Endothelial cell of umbilical vein (primary cell): ENCODE measurements around the gene MPC2. TPM values are rescaled to one million over a fixed set of nuclear protein-coding genes. Genes with fewer than 3 reads are reported as not detected.

Experiments
- BruUV-seq: library from RNA; stranded (reverse); fragments of 400-500 nt; replicated peaks from 2 replicates; lab custom pipeline; 2021; lab: Mats Ljungman, UMichigan
- CTCF ChIA-PET: fragments of 300-600, 350-600 bp; sonication (Branson Sonifier 250); formaldehyde crosslinking; loops from one replicate; lab custom pipeline; 2021; ENCODE audit warnings: antibody characterized with exemption, inconsistent platforms; lab: Charles Lee
- POLR2A ChIA-PET: fragments of 300-600, 350-600 bp; sonication (Branson Sonifier 250); formaldehyde crosslinking; loops from one replicate; lab custom pipeline; 2021; ENCODE audit warnings: antibody characterized with exemption, inconsistent platforms; lab: Charles Lee
- DNase-seq: peaks from one replicate; pipeline ENCODE4 v3.0.0-alpha.2; 2011; ENCODE audit warnings: low read depth, low spot score
- FAIRE-seq: peaks from 2 replicates; lab custom pipeline; 2011; peaks lifted over from hg19 to GRCh38; lab: Jason Lieb, UNC
- H2AFZ ChIP-seq: 2 replicates; pipeline ENCODE4 v1.6.0; 2012; ENCODE audit warnings: low read depth, low read length, control low read depth, inconsistent platforms
- H3K27ac ChIP-seq: 2 replicates; pipeline ENCODE4 v1.5.1; 2011; ENCODE audit warnings: low read depth, mild to moderate bottlenecking, control low read depth, low read length, moderate library complexity; ENCODE audit not compliant: insufficient read depth
- H3K27me3 ChIP-seq, 2 experiments: 2 replicates each; pipeline versions ENCODE4 v1.6.0 to v1.6.1; 2011; ENCODE audit warnings: low read length in 2 of 2, mixed read lengths in 1 of 2; ENCODE audit not compliant: control insufficient read depth in 2 of 2, insufficient read depth in 2 of 2
- H3K36me3 ChIP-seq, 2 experiments: 2 replicates in 1 of 2; 3 replicates in 1 of 2; pipeline ENCODE4 v1.5.1; 2011; ENCODE audit warnings: low read length in 2 of 2, mild to moderate bottlenecking in 1 of 2, moderate library complexity in 1 of 2; ENCODE audit not compliant: control insufficient read depth in 2 of 2, insufficient read depth in 2 of 2; ENCODE audit errors: extremely low read depth in 1 of 2
- H3K4me1 ChIP-seq: 3 replicates; pipeline ENCODE4 v1.5.1; 2011; ENCODE audit warnings: mild to moderate bottlenecking, low read length; ENCODE audit not compliant: control insufficient read depth, insufficient read depth; ENCODE audit errors: extremely low read depth
- H3K4me2 ChIP-seq: 2 replicates; pipeline ENCODE4 v1.6.1; 2011; ENCODE audit warnings: low read length, control low read depth, mixed read lengths; ENCODE audit not compliant: insufficient read depth
- H3K4me3 ChIP-seq, 3 experiments: fragments of 200-600 bp in 1 of 3; sonication (generic), shearing (Covaris generic) in 1 of 3; replicated peaks in 1 of 3; 2 replicates each; pipeline ENCODE4 v1.5.1; 2011 to 2016; ENCODE audit warnings: control low read depth in 3 of 3, low read length in 3 of 3, mild to moderate bottlenecking in 2 of 3, inconsistent platforms in 1 of 3, low read depth in 1 of 3, moderate library complexity in 1 of 3; ENCODE audit not compliant: insufficient read depth in 1 of 3
- H3K79me2 ChIP-seq: 2 replicates; pipeline ENCODE4 v1.6.0; 2012; ENCODE audit warnings: low read length, inconsistent platforms; ENCODE audit not compliant: control insufficient read depth, insufficient read depth
- H3K9ac ChIP-seq: replicated peaks from 2 replicates; pipeline ENCODE3; 2011; ENCODE audit warnings: low read length, control low read depth; ENCODE audit not compliant: insufficient read depth; ENCODE audit errors: extremely low read depth
- H3K9me1 ChIP-seq: replicated peaks from 3 replicates; pipeline ENCODE4 v1.6.0; 2011; ENCODE audit warnings: mild to moderate bottlenecking, low read length; ENCODE audit not compliant: control insufficient read depth, insufficient read depth; ENCODE audit errors: extremely low read depth
- H3K9me3 ChIP-seq: replicated peaks from 2 replicates; pipeline ENCODE4 v1.5.1; 2012; ENCODE audit warnings: low read length, inconsistent platforms; ENCODE audit not compliant: control insufficient read depth, insufficient read depth
- H4K20me1 ChIP-seq: replicated peaks from 2 replicates; pipeline ENCODE3; 2011; ENCODE audit warnings: mild to moderate bottlenecking, low read length; ENCODE audit not compliant: control insufficient read depth, insufficient read depth; ENCODE audit errors: extremely low read depth
- EZH2 ChIP-seq: IDR thresholded peaks from 2 replicates; pipeline ENCODE4 v1.6.1; 2012; ENCODE audit warnings: borderline replicate concordance, low read depth, mild to moderate bottlenecking, moderate library complexity, low read length, inconsistent platforms; ENCODE audit not compliant: severe bottlenecking
- FOS ChIP-seq: IDR thresholded peaks from 2 replicates; pipeline ENCODE4 v1.6.1; 2011; ENCODE audit warnings: mild to moderate bottlenecking, low read length, moderate library complexity, borderline replicate concordance; ENCODE audit not compliant: insufficient read depth
- GATA2 ChIP-seq: IDR thresholded peaks from 2 replicates; pipeline ENCODE4 v1.7.0; 2011; ENCODE audit warnings: low read depth, mild to moderate bottlenecking, moderate library complexity, mixed read lengths, low read length; ENCODE audit not compliant: insufficient read length, insufficient read depth
- JUN ChIP-seq: IDR thresholded peaks from 2 replicates; pipeline ENCODE4 v1.6.1; 2011; ENCODE audit warnings: borderline replicate concordance, low read depth; ENCODE audit not compliant: insufficient read length, insufficient read depth
- MYC ChIP-seq: IDR thresholded peaks from one replicate; pipeline ENCODE4 v1.6.1; 2011; ENCODE audit warnings: mild to moderate bottlenecking, low read depth, low read length
- POLR2A ChIP-seq: IDR thresholded peaks from 2 replicates; pipeline ENCODE4 v1.6.1; 2012; ENCODE audit warnings: low read depth, mild to moderate bottlenecking, control low read depth, low read length
- POLR2AphosphoS5 ChIP-seq: IDR thresholded peaks from 2 replicates; pipeline ENCODE4 v1.6.1; 2012; ENCODE audit warnings: low read depth, mild to moderate bottlenecking, control low read depth, low read length, moderate library complexity; ENCODE audit not compliant: insufficient read depth
- dilution Hi-C: fragments of 300-500 bp; cut with MboI; formaldehyde crosslinking; loops from one replicate; pipeline ENCODE4 v1.15.0; 2019; ENCODE audit warnings: low sequenced_read_pairs; ENCODE audit not compliant: extremely low pct_ligation_motif_present
- intact Hi-C: fragments of 100-400 bp; cut with micrococcal nuclease; formaldehyde crosslinking; loops from one replicate; pipeline ENCODE4 v1.10.0; 2022
- polyA plus RNA-seq, 4 experiments: library from polyadenylated mRNA; depleted of rRNA in 3 of 4; stranded (reverse) in 3 of 4; unstranded in 1 of 4; fragments of >200 nt; gene quantifications; 2 replicates each; pipeline versions ENCODE4 v1.2.1 to v1.2.3, GENCODE V29; 2011 to 2012; ENCODE audit warnings: missing spikeins in 1 of 4
- total RNA-seq: library from RNA; stranded (reverse); gene quantifications from 2 replicates; pipeline ENCODE4 v1.2.3, GENCODE V29; 2021
- TF ChIP-seq, protein P1 (sequence below), 2 donors: IDR thresholded peaks; 1 replicate in 1 of 2; 2 replicates in 1 of 2; pipeline ENCODE4 v1.5.1; 2011; ENCODE audit warnings: low read length in 2 of 2, mild to moderate bottlenecking in 2 of 2, moderate library complexity in 2 of 2, control low read depth in 1 of 2, inconsistent platforms in 1 of 2, low read depth in 1 of 2; ENCODE audit not compliant: insufficient read depth in 1 of 2; ENCODE audit errors: extremely low read depth in 1 of 2
- TF ChIP-seq, protein P2 (sequence below): IDR thresholded peaks from 2 replicates; pipeline ENCODE4 v1.6.1; 2011; ENCODE audit not compliant: insufficient read depth, insufficient read length

MPC2 gene
- total and polyA plus RNA-seq, 2 donors (not counting 3 experiments of a cell fraction or from before 2014, with no cell fraction given): 14.9 to 35.8 TPM

DNA sequence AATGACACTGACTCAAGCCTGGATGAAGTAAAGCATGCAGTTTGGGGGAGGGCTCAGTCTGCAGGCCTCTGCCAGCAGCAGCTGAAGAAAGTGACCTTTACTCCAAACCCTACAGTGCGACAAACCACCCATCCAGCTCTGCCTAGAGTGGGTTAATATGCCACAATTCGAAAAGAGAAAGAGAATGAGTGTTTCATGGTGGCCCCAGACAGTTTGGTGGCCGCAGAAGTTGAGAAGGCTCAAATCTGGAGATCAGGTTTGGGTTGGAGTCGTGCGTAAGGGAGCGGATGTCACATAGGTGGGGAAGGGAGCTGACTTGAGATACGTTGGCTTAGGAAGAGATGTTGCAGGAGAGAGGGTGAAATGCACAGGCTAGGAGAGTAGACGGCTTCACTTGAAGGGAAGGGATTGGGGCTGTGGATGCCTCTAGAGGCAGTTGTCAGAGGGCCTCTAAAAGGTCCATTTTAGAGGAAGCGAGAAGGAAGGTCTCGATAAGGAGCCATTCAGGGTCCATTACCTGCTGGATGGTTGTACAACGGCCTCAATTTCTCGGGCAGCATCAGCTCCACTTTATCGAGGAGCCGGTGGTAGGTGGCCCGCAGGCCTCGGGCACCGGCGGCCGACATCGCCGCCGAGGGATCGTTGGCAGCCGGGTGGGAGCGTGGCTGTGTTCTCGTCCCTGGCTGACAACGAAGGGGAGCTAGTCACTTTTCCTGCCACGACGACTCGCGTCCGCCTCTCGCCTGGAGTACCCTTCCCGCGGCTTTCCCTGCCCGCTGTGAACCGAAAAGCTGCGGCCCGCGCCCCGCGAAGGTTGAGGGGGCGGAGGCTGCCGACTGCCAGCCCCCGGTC lies 1.4 kb downstream of the MPC2 start:
- TF ChIP-seq, protein P1, sequence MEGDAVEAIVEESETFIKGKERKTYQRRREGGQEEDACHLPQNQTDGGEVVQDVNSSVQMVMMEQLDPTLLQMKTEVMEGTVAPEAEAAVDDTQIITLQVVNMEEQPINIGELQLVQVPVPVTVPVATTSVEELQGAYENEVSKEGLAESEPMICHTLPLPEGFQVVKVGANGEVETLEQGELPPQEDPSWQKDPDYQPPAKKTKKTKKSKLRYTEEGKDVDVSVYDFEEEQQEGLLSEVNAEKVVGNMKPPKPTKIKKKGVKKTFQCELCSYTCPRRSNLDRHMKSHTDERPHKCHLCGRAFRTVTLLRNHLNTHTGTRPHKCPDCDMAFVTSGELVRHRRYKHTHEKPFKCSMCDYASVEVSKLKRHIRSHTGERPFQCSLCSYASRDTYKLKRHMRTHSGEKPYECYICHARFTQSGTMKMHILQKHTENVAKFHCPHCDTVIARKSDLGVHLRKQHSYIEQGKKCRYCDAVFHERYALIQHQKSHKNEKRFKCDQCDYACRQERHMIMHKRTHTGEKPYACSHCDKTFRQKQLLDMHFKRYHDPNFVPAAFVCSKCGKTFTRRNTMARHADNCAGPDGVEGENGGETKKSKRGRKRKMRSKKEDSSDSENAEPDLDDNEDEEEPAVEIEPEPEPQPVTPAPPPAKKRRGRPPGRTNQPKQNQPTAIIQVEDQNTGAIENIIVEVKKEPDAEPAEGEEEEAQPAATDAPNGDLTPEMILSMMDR (IDR thresholded peaks at IDR 0.05; ENCODE audit: extremely low read depth in 1 of 2, insufficient read depth in 1 of 2, low read depth in 1 of 2, low read length in 2 of 2): no peak
- no peak for TF ChIP-seq POLR2A
- TF ChIP-seq, protein P2, sequence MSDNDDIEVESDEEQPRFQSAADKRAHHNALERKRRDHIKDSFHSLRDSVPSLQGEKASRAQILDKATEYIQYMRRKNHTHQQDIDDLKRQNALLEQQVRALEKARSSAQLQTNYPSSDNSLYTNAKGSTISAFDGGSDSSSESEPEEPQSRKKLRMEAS: peak; percentile 4
- no peak for TF ChIP-seq JUN
- TF ChIP-seq POLR2AphosphoS5: peak; percentile 19
- TF ChIP-seq GATA2: no peak
- TF ChIP-seq FOS: no peak
- no peak for TF ChIP-seq MYC
- no peak for TF ChIP-seq EZH2
- H3K79me2 ChIP-seq: peaks cover 41% of the 10 kb centered on the region
- ChIA-PET POLR2A (interaction anchor here (1.2 to 1.5 kb wide), 2 partner anchors 32 to 147 kb away, joined by 3 to 4 read pairs; no protein-coding TSS in a partner anchor), CTCF (interaction anchor here (0.7 to 3.7 kb wide), 8 partner anchors 24 to 247 kb away, joined by 3 to 49 read pairs (median 3); no protein-coding TSS in a partner anchor)
- H3K9me3 ChIP-seq: no peaks in the 10 kb centered on the region
- H2AFZ ChIP-seq: peak overlapping the region; percentile 85
- H4K20me1 ChIP-seq: no peaks in the 10 kb centered on the region
- H3K27me3 ChIP-seq: no peaks in the 10 kb centered on the region
- H3K36me3 ChIP-seq: no peaks in the 10 kb centered on the region
- H3K4me2 ChIP-seq: peak overlapping the region; percentile 85
- BruUV-seq: TSS peak; percentile 39
- DNase-seq (peak; percentile 57), FAIRE-seq (peak; percentile 48)
- peak overlapping the region; percentile 85 for H3K9ac ChIP-seq
- H3K27ac ChIP-seq: peak overlapping the region; percentile 93
- dilution Hi-C loops: no loop called here
- intact Hi-C loops: loop anchor here (1.0 to 5.0 kb wide), 8 partner anchors 8 to 326 kb away; partner anchors contain the start of gene MPZL1
- H3K9me1 ChIP-seq: no peaks in the 10 kb centered on the region
- peak overlapping the region; percentile 63 to 95 (median 93) for H3K4me3 ChIP-seq
- H3K4me1 ChIP-seq: peaks cover 18% of the 10 kb centered on the region
